Measurements from ENCODE around the gene ZMYM1. TPM values are rescaled to one million over a fixed set of nuclear protein-coding genes. Genes with fewer than 3 reads are reported as not detected.
"Not testable (repeated sequence)": the region's sequence is repeated elsewhere in the genome, so short reads cannot be mapped to it uniquely, and the experiment has no call there.

ZMYM1 gene
- total and polyA plus RNA-seq, 2 donors: 8.6 to 10.3 TPM

GRCh38 chr1:35111106-35111505 is 31.9 kb downstream of the ZMYM1 start:
- peaks cover 0 to 7% of the 10 kb centered on the region in 2 donors for H3K36me3 ChIP-seq (ENCODE audit: control insufficient read depth in 2 of 2, insufficient read depth in 2 of 2, low read length in 1 of 2)
- 98% methylated on average over 1 of the region's 1 CpG for WGBS
- H3K27me3 ChIP-seq (ENCODE audit: control insufficient read depth in 2 of 2, insufficient read depth in 1 of 2, low read length in 1 of 2): no peaks in the 10 kb centered on the region
- H3K4me1 ChIP-seq (ENCODE audit: control insufficient read depth in 2 of 2, insufficient read depth in 2 of 2, low read length in 2 of 2): no peaks in the 10 kb centered on the region
- no peaks in the 10 kb centered on the region for H3K9me3 ChIP-seq (ENCODE audit: control insufficient read depth in 2 of 2, insufficient read depth in 1 of 2, low read length in 1 of 2)
- no peak for DNase-seq (ENCODE audit: low read depth in 6 of 9, low spot score in 9 of 9)
- H3K4me3 ChIP-seq (ENCODE audit: low read length in 2 of 2): no peak overlapping the region
- H3K27ac ChIP-seq (ENCODE audit: low read depth in 1 of 2, low read length in 1 of 2): no peak overlapping the region

- WGBS: 94% methylated on average over 4 of the region's 4 CpGs
- no peak for DNase-seq (ENCODE audit: low read depth in 6 of 9, low spot score in 9 of 9)
- H3K9me3 ChIP-seq (ENCODE audit: control insufficient read depth in 2 of 2, insufficient read depth in 1 of 2, low read length in 1 of 2): no peaks in the 10 kb centered on the region
- peaks cover 0 to 6% of the 10 kb centered on the region in 2 donors for H3K36me3 ChIP-seq (ENCODE audit: control insufficient read depth in 2 of 2, insufficient read depth in 2 of 2, low read length in 1 of 2)
- H3K4me3 ChIP-seq (ENCODE audit: low read length in 2 of 2): no peak overlapping the region
- no peaks in the 10 kb centered on the region for H3K27me3 ChIP-seq (ENCODE audit: control insufficient read depth in 2 of 2, insufficient read depth in 1 of 2, low read length in 1 of 2)
- H3K4me1 ChIP-seq (ENCODE audit: control insufficient read depth in 2 of 2, insufficient read depth in 2 of 2, low read length in 2 of 2): no peaks in the 10 kb centered on the region
- H3K27ac ChIP-seq (ENCODE audit: low read depth in 1 of 2, low read length in 1 of 2): no peak overlapping the region
These were observed 33.5 kb downstream of the ZMYM1 start for GRCh38 chr1:35112668-35113067.

- H3K36me3 ChIP-seq (ENCODE audit: control insufficient read depth in 2 of 2, insufficient read depth in 2 of 2, low read length in 1 of 2): peaks cover 0 to 6% of the 10 kb centered on the region in 2 donors
- H3K27ac ChIP-seq (ENCODE audit: low read depth in 1 of 2, low read length in 1 of 2): no peak overlapping the region
- WGBS: 90% methylated on average over 8 of the region's 8 CpGs
- peaks cover 0 to 4% of the 10 kb centered on the region in 2 donors for H3K27me3 ChIP-seq (ENCODE audit: control insufficient read depth in 2 of 2, insufficient read depth in 1 of 2, low read length in 1 of 2)
- H3K4me3 ChIP-seq (ENCODE audit: low read length in 2 of 2): no peak overlapping the region
- H3K9me3 ChIP-seq (ENCODE audit: control insufficient read depth in 2 of 2, insufficient read depth in 1 of 2, low read length in 1 of 2): no peaks in the 10 kb centered on the region
- peaks cover 0 to 4% of the 10 kb centered on the region in 2 donors for H3K4me1 ChIP-seq (ENCODE audit: control insufficient read depth in 2 of 2, insufficient read depth in 2 of 2, low read length in 2 of 2)
- no peak for DNase-seq (ENCODE audit: low read depth in 6 of 9, low spot score in 9 of 9)
These were observed 36.5 kb downstream of the ZMYM1 start for GRCh38 chr1:35115459-35116383.

- H3K36me3 ChIP-seq (ENCODE audit: control insufficient read depth in 2 of 2, insufficient read depth in 2 of 2, low read length in 1 of 2): no peaks in the 10 kb centered on the region
- peak overlapping the region in 1 of 2 donors; percentile 33 for H3K4me3 ChIP-seq (ENCODE audit: low read length in 2 of 2)
- DNase-seq (ENCODE audit: low read depth in 6 of 9, low spot score in 9 of 9): peak in 2 of 9 donors; percentile 2 to 11
- 21% methylated on average over 36 of the region's 36 CpGs for WGBS
- H3K27me3 ChIP-seq (ENCODE audit: control insufficient read depth in 2 of 2, insufficient read depth in 1 of 2, low read length in 1 of 2): peaks cover 0 to 9% of the 10 kb centered on the region in 2 donors
- H3K27ac ChIP-seq (ENCODE audit: low read depth in 1 of 2, low read length in 1 of 2): no peak overlapping the region
- peaks cover 0 to 4% of the 10 kb centered on the region in 2 donors for H3K4me1 ChIP-seq (ENCODE audit: control insufficient read depth in 2 of 2, insufficient read depth in 2 of 2, low read length in 2 of 2)
- peaks cover 0 to under 1% of the 10 kb centered on the region in 2 donors for H3K9me3 ChIP-seq (ENCODE audit: control insufficient read depth in 2 of 2, insufficient read depth in 1 of 2, low read length in 1 of 2)
These were observed 41.4 kb downstream of the ZMYM1 start for GRCh38 chr1:35120458-35121133.

- Histone ChIP-seq H3K9me3 (ENCODE audit: control insufficient read depth in 2 of 2, insufficient read depth in 1 of 2, low read length in 1 of 2) (peaks cover 0 to 10% of the 10 kb centered on the region in 2 donors), H3K4me3 (ENCODE audit: low read length in 2 of 2) (no peak overlapping the region), H3K27ac (ENCODE audit: low read depth in 1 of 2, low read length in 1 of 2) (no peak overlapping the region), H3K4me1 (ENCODE audit: control insufficient read depth in 2 of 2, insufficient read depth in 2 of 2, low read length in 2 of 2) (peaks cover 0 to 4% of the 10 kb centered on the region in 2 donors), H3K27me3 (ENCODE audit: control insufficient read depth in 2 of 2, insufficient read depth in 1 of 2, low read length in 1 of 2) (peaks cover 0 to 9% of the 10 kb centered on the region in 2 donors), H3K36me3 (ENCODE audit: control insufficient read depth in 2 of 2, insufficient read depth in 2 of 2, low read length in 1 of 2) (no peaks in the 10 kb centered on the region)
- 97% methylated on average over 9 of the region's 9 CpGs for WGBS
- no peak for DNase-seq (ENCODE audit: low read depth in 6 of 9, low spot score in 9 of 9)
These were observed 43.1 kb downstream of the ZMYM1 start for GRCh38 chr1:35122311-35122710.

GRCh38 chr1:35126546-35126945 is 47.4 kb downstream of the ZMYM1 start:
- Histone ChIP-seq H3K36me3 (ENCODE audit: control insufficient read depth in 2 of 2, insufficient read depth in 2 of 2, low read length in 1 of 2) (no peaks in the 10 kb centered on the region), H3K4me3 (ENCODE audit: low read length in 2 of 2) (no peak overlapping the region), H3K27me3 (ENCODE audit: control insufficient read depth in 2 of 2, insufficient read depth in 1 of 2, low read length in 1 of 2) (no peaks in the 10 kb centered on the region), H3K4me1 (ENCODE audit: control insufficient read depth in 2 of 2, insufficient read depth in 2 of 2, low read length in 2 of 2) (no peaks in the 10 kb centered on the region), H3K9me3 (ENCODE audit: control insufficient read depth in 2 of 2, insufficient read depth in 1 of 2, low read length in 1 of 2) (peaks cover 0 to 12% of the 10 kb centered on the region in 2 donors), H3K27ac (ENCODE audit: low read depth in 1 of 2, low read length in 1 of 2) (no peak overlapping the region)
- DNase-seq (ENCODE audit: low read depth in 6 of 9, low spot score in 9 of 9): no peak
- 96% methylated on average over 1 of the region's 1 CpG for WGBS

- peaks cover 0 to 12% of the 10 kb centered on the region in 2 donors for H3K9me3 ChIP-seq (ENCODE audit: control insufficient read depth in 2 of 2, insufficient read depth in 1 of 2, low read length in 1 of 2)
- H3K27ac ChIP-seq (ENCODE audit: low read depth in 1 of 2, low read length in 1 of 2): no peak overlapping the region
- H3K27me3 ChIP-seq (ENCODE audit: control insufficient read depth in 2 of 2, insufficient read depth in 1 of 2, low read length in 1 of 2): no peaks in the 10 kb centered on the region
- H3K4me1 ChIP-seq (ENCODE audit: control insufficient read depth in 2 of 2, insufficient read depth in 2 of 2, low read length in 2 of 2): no peaks in the 10 kb centered on the region
- H3K4me3 ChIP-seq (ENCODE audit: low read length in 2 of 2): no peak overlapping the region
- no peaks in the 10 kb centered on the region for H3K36me3 ChIP-seq (ENCODE audit: control insufficient read depth in 2 of 2, insufficient read depth in 2 of 2, low read length in 1 of 2)
- DNase-seq (ENCODE audit: low read depth in 6 of 9, low spot score in 9 of 9): no peak
These were observed 49.9 kb downstream of the ZMYM1 start for GRCh38 chr1:35129080-35129479.

- Histone ChIP-seq H3K36me3 (ENCODE audit: control insufficient read depth in 2 of 2, insufficient read depth in 2 of 2, low read length in 1 of 2) (no peaks in the 10 kb centered on the region), H3K4me3 (ENCODE audit: low read length in 2 of 2) (no peak overlapping the region), H3K4me1 (ENCODE audit: control insufficient read depth in 2 of 2, insufficient read depth in 2 of 2, low read length in 2 of 2) (no peaks in the 10 kb centered on the region), H3K27ac (ENCODE audit: low read depth in 1 of 2, low read length in 1 of 2) (no peak overlapping the region), H3K27me3 (ENCODE audit: control insufficient read depth in 2 of 2, insufficient read depth in 1 of 2, low read length in 1 of 2) (no peaks in the 10 kb centered on the region), H3K9me3 (ENCODE audit: control insufficient read depth in 2 of 2, insufficient read depth in 1 of 2, low read length in 1 of 2) (no peaks in the 10 kb centered on the region)
- 95% methylated on average over 3 of the region's 3 CpGs for WGBS
- DNase-seq (ENCODE audit: low read depth in 6 of 9, low spot score in 9 of 9): no peak
These were observed 57.6 kb downstream of the ZMYM1 start for GRCh38 chr1:35136780-35137179.

GRCh38 chr1:35137590-35137989 is 58.4 kb downstream of the ZMYM1 start:
- 95% methylated on average over 5 of the region's 5 CpGs for WGBS
- H3K27me3 ChIP-seq (ENCODE audit: control insufficient read depth in 2 of 2, insufficient read depth in 1 of 2, low read length in 1 of 2); H3K36me3 ChIP-seq (ENCODE audit: control insufficient read depth in 2 of 2, insufficient read depth in 2 of 2, low read length in 1 of 2); H3K27ac ChIP-seq (ENCODE audit: low read depth in 1 of 2, low read length in 1 of 2); H3K9me3 ChIP-seq (ENCODE audit: control insufficient read depth in 2 of 2, insufficient read depth in 1 of 2, low read length in 1 of 2); H3K4me1 ChIP-seq (ENCODE audit: control insufficient read depth in 2 of 2, insufficient read depth in 2 of 2, low read length in 2 of 2); H3K4me3 ChIP-seq (ENCODE audit: low read length in 2 of 2); DNase-seq (ENCODE audit: low read depth in 6 of 9, low spot score in 9 of 9): not testable (repeated sequence)

Measured in thymus (tissue), 11 donors.